Esophagus squamous epithelium (tissue), 4 donors: ENCODE data around the gene SPNS1.

Experiments used
- CTCF ChIP-seq, 6 experiments: fragments of 450-650 bp in 4 of 6; fragments of 200-600 bp in 2 of 6; sonication (generic) in 2 of 6; IDR thresholded peaks; one replicate each; pipeline ENCODE4 v1.5.1; 2016 to 2019; ENCODE audit warnings: antibody characterized with exemption in 6 of 6, mild to moderate bottlenecking in 4 of 6, moderate library complexity in 4 of 6
- POLR2A ChIP-seq, 4 donors: fragments of 450-650 bp; IDR thresholded peaks; one replicate each; pipeline ENCODE4 v1.6.1; 2017; ENCODE audit warnings: antibody characterized with exemption in 4 of 4, mild to moderate bottlenecking in 4 of 4, moderate library complexity in 3 of 4

GRCh38 chr16:28950648-28951409 lies 23.7 kb upstream of the SPNS1 start, which contains the start of gene NFATC2IP:
- TF ChIP-seq CTCF (IDR thresholded peaks at IDR 0.05) (peak in 1 of 6 experiments; percentile 28), POLR2A (IDR thresholded peaks at IDR 0.05) (peak in 1 of 4 donors; percentile 27)
